GM13977 (cell line): Measurements from ENCODE around the gene UGT1A3.

Experiments used
- DNase-seq: peaks from one replicate; pipeline ENCODE4 v3.0.0; 2012; ENCODE audit warnings: low spot score
- in situ Hi-C: fragments of 300-500 bp; cut with MboI; formaldehyde crosslinking; loops from one replicate; pipeline ENCODE4 v1.12.0; 2022; ENCODE audit warnings: low sequenced_read_pairs, low pct_unique_long_range_greater_than_20kb, mixed read lengths, inconsistent platforms; ENCODE audit not compliant: unreplicated experiment
- TF ChIP-seq, protein P1 (sequence below): IDR thresholded peaks from 2 replicates; pipeline ENCODE4 v1.5.1; 2012; ENCODE audit warnings: mild to moderate bottlenecking, control low read depth; ENCODE audit not compliant: insufficient read depth; ENCODE audit errors: extremely low read depth, missing control alignments

Gene UGT1A3

DNA sequence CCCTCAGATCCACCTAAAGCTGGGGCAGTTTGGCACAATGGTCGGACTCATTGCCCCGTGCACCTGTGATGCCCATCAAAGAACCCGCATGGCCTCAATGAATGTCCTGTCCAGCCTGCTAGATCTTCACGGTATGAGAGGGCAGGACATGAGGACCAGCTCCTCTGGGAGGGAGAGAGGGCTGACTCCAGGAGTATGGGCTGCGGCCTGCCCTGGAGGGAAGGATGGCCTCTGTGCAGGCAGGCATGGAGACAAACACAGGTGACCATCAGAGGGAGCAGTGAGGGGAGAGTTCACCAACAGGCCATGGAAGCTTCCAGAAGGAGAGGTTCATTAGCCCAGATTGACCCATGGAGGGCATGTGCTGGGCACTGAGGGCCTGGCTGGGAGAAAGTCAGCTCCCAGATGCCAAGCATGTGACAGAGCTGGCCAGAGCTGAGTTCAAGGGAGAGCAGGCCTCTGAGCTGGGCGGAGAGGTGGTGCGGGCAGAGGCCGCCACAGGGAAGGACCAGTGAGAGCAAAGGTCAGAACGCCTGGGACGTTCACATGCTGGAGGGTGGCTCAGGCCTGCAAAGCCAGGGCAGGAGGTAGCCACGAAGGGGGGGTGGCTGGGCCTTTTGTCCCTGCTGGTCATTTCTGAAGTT is 89.3 kb downstream of the UGT1A3 start:
- DNase-seq = no peak
- in situ Hi-C loops = no loop called here
- TF ChIP-seq, protein P1, sequence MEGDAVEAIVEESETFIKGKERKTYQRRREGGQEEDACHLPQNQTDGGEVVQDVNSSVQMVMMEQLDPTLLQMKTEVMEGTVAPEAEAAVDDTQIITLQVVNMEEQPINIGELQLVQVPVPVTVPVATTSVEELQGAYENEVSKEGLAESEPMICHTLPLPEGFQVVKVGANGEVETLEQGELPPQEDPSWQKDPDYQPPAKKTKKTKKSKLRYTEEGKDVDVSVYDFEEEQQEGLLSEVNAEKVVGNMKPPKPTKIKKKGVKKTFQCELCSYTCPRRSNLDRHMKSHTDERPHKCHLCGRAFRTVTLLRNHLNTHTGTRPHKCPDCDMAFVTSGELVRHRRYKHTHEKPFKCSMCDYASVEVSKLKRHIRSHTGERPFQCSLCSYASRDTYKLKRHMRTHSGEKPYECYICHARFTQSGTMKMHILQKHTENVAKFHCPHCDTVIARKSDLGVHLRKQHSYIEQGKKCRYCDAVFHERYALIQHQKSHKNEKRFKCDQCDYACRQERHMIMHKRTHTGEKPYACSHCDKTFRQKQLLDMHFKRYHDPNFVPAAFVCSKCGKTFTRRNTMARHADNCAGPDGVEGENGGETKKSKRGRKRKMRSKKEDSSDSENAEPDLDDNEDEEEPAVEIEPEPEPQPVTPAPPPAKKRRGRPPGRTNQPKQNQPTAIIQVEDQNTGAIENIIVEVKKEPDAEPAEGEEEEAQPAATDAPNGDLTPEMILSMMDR = no peak

DNA sequence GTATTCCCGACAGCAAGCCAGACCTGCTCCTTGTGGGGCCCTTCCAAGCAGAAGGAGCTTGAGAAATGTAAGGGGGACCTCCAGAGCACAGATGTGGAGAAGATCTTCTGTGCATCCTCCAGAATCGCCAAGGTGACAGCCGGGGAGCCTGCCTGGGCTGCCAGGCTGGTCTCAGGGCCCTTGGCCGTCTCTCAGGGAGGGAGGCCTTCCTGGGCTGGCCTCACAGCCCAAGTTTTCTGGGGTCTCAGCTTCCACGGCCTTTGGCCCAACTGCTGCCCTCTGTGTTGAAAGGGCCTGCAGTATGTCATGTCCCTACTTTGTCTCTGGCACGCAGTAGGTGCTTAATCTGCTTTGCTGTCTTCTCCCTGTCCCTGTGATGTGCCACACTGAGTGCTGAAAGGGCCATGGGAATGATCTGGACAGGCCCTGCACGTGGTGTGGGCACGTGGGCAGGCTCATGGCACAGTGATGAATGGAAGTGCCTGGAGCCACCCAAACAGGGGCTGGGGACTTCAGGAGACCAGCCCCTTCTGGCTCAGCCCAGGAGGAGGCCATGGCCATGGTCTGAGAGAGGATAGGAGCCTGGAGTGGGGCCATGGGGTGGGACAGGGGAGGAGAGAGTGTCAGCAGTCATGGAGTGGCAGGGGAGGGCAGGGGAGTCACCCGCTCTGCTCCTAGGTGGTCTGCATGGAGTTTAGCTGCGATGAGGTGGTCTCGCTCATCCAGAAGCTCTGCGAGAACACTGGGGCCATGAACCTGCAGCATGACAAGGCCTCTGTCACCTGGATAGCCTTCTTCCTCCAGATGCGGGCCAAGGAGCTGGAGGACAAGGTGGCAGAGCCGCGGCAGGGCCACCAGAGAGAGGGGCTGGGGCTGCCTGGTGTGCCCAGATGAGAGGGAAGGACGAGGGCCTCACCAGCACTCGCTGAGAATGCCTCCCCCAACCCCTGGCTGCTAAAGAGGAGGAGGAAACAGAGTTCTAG is 90.1 kb downstream of the UGT1A3 start:
- no peak for DNase-seq
- TF ChIP-seq, protein P1 = no peak
- in situ Hi-C loops = no loop called here

DNA sequence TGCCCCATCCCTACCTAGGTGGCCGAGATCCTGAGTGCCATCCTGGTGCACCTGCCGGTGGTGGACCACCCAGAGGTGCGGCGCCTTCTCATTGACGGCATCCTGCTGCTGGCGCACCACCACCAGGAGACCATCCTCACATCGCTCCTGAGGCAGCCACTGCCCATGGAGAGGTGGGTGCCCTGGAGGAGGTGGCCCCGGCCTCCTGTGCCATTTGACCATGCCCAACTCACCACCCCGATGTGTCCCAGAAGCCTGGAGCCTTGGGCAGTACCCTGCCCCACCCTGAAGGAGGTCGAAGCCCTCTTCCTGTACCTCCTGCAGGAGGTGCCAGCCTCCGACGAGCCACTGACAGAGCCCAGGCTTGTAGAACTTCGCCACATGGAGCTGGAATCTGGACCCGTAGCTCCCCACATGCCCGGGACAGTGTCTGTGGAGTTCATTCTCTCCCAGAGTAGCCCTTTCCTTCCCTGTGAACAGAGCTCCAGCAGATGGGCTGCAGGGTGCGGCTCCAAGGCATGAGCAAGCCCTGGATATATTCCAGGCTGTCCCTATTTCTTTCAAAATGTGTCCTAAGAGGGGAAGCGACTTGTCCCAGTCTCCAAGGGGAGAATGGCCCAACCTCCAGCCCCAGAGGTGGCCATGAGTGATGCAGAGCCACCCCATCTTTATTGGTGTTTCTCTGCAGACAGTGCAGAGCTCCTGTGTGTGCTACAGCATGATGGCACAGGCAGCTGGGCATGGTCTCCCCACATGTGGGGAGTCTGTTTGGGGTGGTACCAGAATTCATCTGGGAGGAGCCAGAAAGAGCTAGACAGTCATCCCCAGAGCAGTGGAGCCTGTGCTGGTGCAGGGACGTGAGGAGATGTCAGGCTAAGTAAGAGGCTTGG is 91.3 kb downstream of the UGT1A3 start:
- TF ChIP-seq, protein P1 = no peak
- no peak for DNase-seq
- in situ Hi-C loops = no loop called here

DNA sequence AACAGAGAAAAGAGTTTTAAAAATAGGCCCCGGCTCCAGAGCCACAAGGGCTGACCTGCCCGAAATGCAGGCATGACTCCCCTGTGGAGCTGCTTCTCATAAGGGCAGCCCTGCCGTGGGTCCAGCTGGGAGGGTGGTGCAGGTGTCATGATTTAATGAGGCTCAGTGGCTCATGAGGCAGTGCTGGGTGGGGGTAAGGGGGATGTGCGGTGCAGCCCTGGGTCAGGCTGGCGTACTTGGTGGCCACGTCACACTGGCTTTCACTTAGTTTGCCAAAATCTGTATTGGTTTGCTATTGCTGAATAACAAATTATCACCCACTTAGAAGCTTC is 91.9 kb downstream of the UGT1A3 start:
- TF ChIP-seq, protein P1 = no peak
- in situ Hi-C loops = no loop called here
- DNase-seq = no peak

DNA sequence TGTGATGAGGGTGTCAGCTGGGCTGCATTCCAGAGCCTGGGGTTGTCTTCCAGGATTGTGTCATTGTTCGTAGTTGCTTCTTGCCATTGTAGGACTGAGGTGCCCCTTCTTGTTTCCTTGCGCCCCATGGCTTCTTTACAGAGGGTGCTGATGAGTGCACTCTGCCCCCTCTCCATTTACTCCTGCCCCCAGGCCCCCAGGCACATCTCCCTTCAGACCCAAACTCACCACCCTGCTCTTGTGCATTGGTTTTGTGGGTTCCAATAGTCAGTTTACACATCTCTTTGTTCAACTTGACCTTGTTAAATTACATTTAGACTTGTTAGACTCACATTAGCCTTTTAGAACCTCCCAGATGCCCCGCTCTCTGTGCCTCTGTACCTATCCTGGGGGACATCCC is 92.4 kb downstream of the UGT1A3 start:
- in situ Hi-C loops = no loop called here
- DNase-seq = no peak
- TF ChIP-seq, protein P1 = no peak

DNA sequence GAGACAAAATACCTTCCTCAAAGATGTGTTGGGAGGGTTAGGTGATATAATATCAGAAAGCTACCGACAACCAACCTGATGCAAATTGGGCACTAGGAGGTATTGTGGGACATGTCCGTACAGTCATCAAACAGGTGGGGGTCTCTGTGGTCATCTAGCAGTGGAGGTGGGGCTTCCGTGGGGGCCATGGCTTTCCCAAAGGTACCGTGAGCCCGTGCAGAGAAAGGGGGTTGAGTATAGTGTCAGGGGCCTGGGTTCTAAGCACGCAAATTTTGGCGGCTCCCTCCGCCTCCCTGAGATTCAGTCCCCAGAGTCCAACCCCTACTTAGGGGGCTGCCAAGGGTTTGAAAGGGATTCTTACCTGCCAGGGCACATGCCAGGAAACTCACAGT is 92.9 kb downstream of the UGT1A3 start:
- TF ChIP-seq, protein P1 = no peak
- no peak for DNase-seq
- in situ Hi-C loops = no loop called here
